GM19467 (cell line): ENCODE results near the gene AKAP13.
"Not testable (repeated sequence)": the region's sequence is repeated elsewhere in the genome, so short reads cannot be mapped to it uniquely, and the experiment has no call there.

Experiments used
- ATAC-seq: cut with Tn5 transposase; IDR thresholded peaks from one replicate; pipeline ENCODE4 v1.9.1; 2021; ENCODE audit warnings: mild to moderate bottlenecking, moderate library complexity; ENCODE audit not compliant: unreplicated experiment

Gene AKAP13

GRCh38 chr15:85347264-85348047, 32.9 kb upstream of the AKAP13 start:
- ATAC-seq = not testable (repeated sequence)

- ATAC-seq = not testable (repeated sequence)
Measured at GRCh38 chr15:85348048-85348766, 32.2 kb upstream of the AKAP13 start.

GRCh38 chr15:85349062-85349461, 31.3 kb upstream of the AKAP13 start:
- ATAC-seq = not testable (repeated sequence)

GRCh38 chr15:85350395-85350794, 30.0 kb upstream of the AKAP13 start:
- no peak for ATAC-seq

- ATAC-seq = not testable (repeated sequence)
Measured at GRCh38 chr15:85351501-85351900, 28.9 kb upstream of the AKAP13 start.

- no peak for ATAC-seq
Measured at GRCh38 chr15:85351965-85352364, 28.4 kb upstream of the AKAP13 start.

GRCh38 chr15:85353516-85353915, 26.9 kb upstream of the AKAP13 start:
- ATAC-seq = no peak

GRCh38 chr15:85354461-85354860, 25.9 kb upstream of the AKAP13 start:
- ATAC-seq = no peak

GRCh38 chr15:85354948-85355347, 25.5 kb upstream of the AKAP13 start:
- ATAC-seq = no peak

GRCh38 chr15:85356276-85356675, 24.1 kb upstream of the AKAP13 start:
- no peak for ATAC-seq

GRCh38 chr15:85361323-85361722, 19.1 kb upstream of the AKAP13 start:
- peak; percentile 73 for ATAC-seq

GRCh38 chr15:85362436-85363081, 17.8 kb upstream of the AKAP13 start:
- ATAC-seq = no peak

GRCh38 chr15:85365980-85366379, 14.4 kb upstream of the AKAP13 start:
- ATAC-seq = no peak

GRCh38 chr15:85367741-85368140, 12.7 kb upstream of the AKAP13 start:
- no peak for ATAC-seq

GRCh38 chr15:85374831-85375230, 5.6 kb upstream of the AKAP13 start:
- no peak for ATAC-seq

- no peak for ATAC-seq
Measured at GRCh38 chr15:85377269-85377668, 3.1 kb upstream of the AKAP13 start.

GRCh38 chr15:85377986-85378385, 2.4 kb upstream of the AKAP13 start:
- ATAC-seq = no peak

GRCh38 chr15:85379403-85380131, 836 bp upstream of the AKAP13 start:
- no peak for ATAC-seq

GRCh38 chr15:85380812-85381642, 624 bp downstream of the AKAP13 start:
- peak; percentile 32 for ATAC-seq
